Measurements from ENCODE around the gene MAPK4.

- TF ChIP-seq CTCF (IDR thresholded peaks at IDR 0.05; ENCODE audit: low read length) (peak; percentile 55), EZH2 (IDR thresholded peaks at IDR 0.05; ENCODE audit: borderline replicate concordance, low read length) (no peak)
Observed at GRCh38 chr18:50610349-50610748, 50.5 kb downstream of the MAPK4 start.
